HepG2 (cell line): ENCODE measurements around the gene PGAP1. TPM values are rescaled to one million over a fixed set of nuclear protein-coding genes. Genes with fewer than 3 reads are reported as not detected.

ENCODE experiments used
- ATF7-NPFF ChIP-seq: sonication (generic); formaldehyde crosslinking; IDR thresholded peaks from 2 replicates; pipeline ENCODE4 v1.8.1; 2023; ENCODE audit warnings: mild to moderate bottlenecking, low read depth, missing genetic modification reagents, moderate library complexity
- DBP ChIP-seq: sonication (generic); formaldehyde crosslinking; IDR thresholded peaks from 2 replicates; pipeline ENCODE4 v1.4.0; 2020; ENCODE audit warnings: missing genetic modification reagents; ENCODE audit errors: not compliant biosample characterization
- DMAP1 ChIP-seq: IDR thresholded peaks from 2 replicates; pipeline ENCODE4 v1.6.1; 2016
- E2F1 ChIP-seq: sonication (generic); formaldehyde crosslinking; IDR thresholded peaks from 2 replicates; pipeline ENCODE4 v1.5.0; 2020; ENCODE audit warnings: missing genetic modification reagents
- FOSL2 ChIP-seq: sonication (generic); formaldehyde crosslinking; IDR thresholded peaks from 2 replicates; pipeline ENCODE4 v1.4.0; 2020; ENCODE audit warnings: missing genetic modification reagents
- HOXA3 ChIP-seq: sonication (generic); formaldehyde crosslinking; IDR thresholded peaks from 2 replicates; pipeline ENCODE4 v1.5.0; 2020; ENCODE audit warnings: missing genetic modification reagents
- LCORL ChIP-seq, 2 experiments: fragments of 450-650 bp in 1 of 2; sonication (generic) in 1 of 2; formaldehyde crosslinking in 1 of 2; IDR thresholded peaks; 2 replicates each; pipeline versions ENCODE4 v1.5.0 to v1.6.1; 2017 to 2020; ENCODE audit warnings: antibody characterized with exemption in 1 of 2, missing genetic modification reagents in 1 of 2
- MTERF4 ChIP-seq: sonication (generic); formaldehyde crosslinking; IDR thresholded peaks from 2 replicates; pipeline ENCODE4 v1.8.0; 2023; ENCODE audit warnings: mild to moderate bottlenecking, missing genetic modification reagents
- RAD51 ChIP-seq: fragments of 450-650 bp; IDR thresholded peaks from 2 replicates; pipeline ENCODE4 v1.6.1; 2016; ENCODE audit warnings: borderline replicate concordance
- RBM22 ChIP-seq: fragments of 200-400 bp; formaldehyde crosslinking; optimal IDR thresholded peaks from 2 replicates; pipeline ENCODE3; 2017; ENCODE audit warnings: mild to moderate bottlenecking, low read length, moderate library complexity
- SOX13 ChIP-seq, 3 experiments: fragments of 450-650 bp in 1 of 3; sonication (generic) in 1 of 3; formaldehyde crosslinking in 1 of 3; IDR thresholded peaks in 2 of 3; conservative IDR thresholded peaks in 1 of 3; 2 replicates each; pipeline versions ENCODE4 v1.5.0 to v1.6.1; 2016 to 2020; ENCODE audit warnings: antibody characterized with exemption in 1 of 3, mild to moderate bottlenecking in 1 of 3, missing compliant biosample characterization in 1 of 3, missing genetic modification reagents in 1 of 3, moderate library complexity in 1 of 3
- SOX5 ChIP-seq: IDR thresholded peaks from 2 replicates; pipeline ENCODE4 v1.6.1; 2016; ENCODE audit warnings: borderline replicate concordance
- ZBTB42 ChIP-seq: sonication (generic); formaldehyde crosslinking; IDR thresholded peaks from 2 replicates; pipeline ENCODE4 v1.5.0; 2020; ENCODE audit warnings: mild to moderate bottlenecking, missing genetic modification reagents
- ZC3H4 ChIP-seq: sonication (generic); formaldehyde crosslinking; IDR thresholded peaks from 2 replicates; pipeline ENCODE4 v1.4.0; 2020; ENCODE audit warnings: missing genetic modification reagents, borderline replicate concordance
- ZKSCAN1 ChIP-seq: fragments of 150-350 bp; IDR thresholded peaks from 2 replicates; pipeline ENCODE4 v1.6.1; 2014; ENCODE audit warnings: low read length
- ZNF143 ChIP-seq: sonication (generic); formaldehyde crosslinking; IDR thresholded peaks from 2 replicates; pipeline ENCODE4 v1.4.0; 2020; ENCODE audit warnings: missing genetic modification reagents
- ZNF274 ChIP-seq: sonication (generic); formaldehyde crosslinking; IDR thresholded peaks from 2 replicates; pipeline ENCODE4 v1.5.1; 2020; ENCODE audit warnings: mild to moderate bottlenecking, missing genetic modification reagents
- ZNF317 ChIP-seq: sonication (generic); formaldehyde crosslinking; IDR thresholded peaks from 2 replicates; pipeline ENCODE4 v1.5.0; 2020; ENCODE audit warnings: mild to moderate bottlenecking, missing genetic modification reagents
- ZNF589 ChIP-seq: sonication (generic); formaldehyde crosslinking; conservative IDR thresholded peaks from 2 replicates; pipeline ENCODE4 v1.8.0; 2022; ENCODE audit warnings: mild to moderate bottlenecking, moderate library complexity, missing genetic modification reagents
- ZNF678 ChIP-seq: sonication (generic); formaldehyde crosslinking; IDR thresholded peaks from 2 replicates; pipeline ENCODE4 v1.4.0; 2020; ENCODE audit warnings: mild to moderate bottlenecking, missing genetic modification reagents
- polyA plus RNA-seq, 8 experiments: library from polyadenylated mRNA; depleted of rRNA in 3 of 8; stranded (reverse) in 7 of 8; unstranded in 1 of 8; fragments of >200 nt; fragmentation: Illumina TruSeq in 4 of 8; extraction: Trizol in 4 of 8; gene quantifications; 2 replicates each; pipeline versions ENCODE4 v1.2.1 to v1.2.3, GENCODE V29; 2011 to 2016; ENCODE audit warnings: low read depth in 4 of 8, missing spikeins in 1 of 8, mixed read lengths in 1 of 8; ENCODE audit not compliant: insufficient read depth in 1 of 8
- total RNA-seq, 5 experiments: library from RNA; depleted of rRNA; stranded (reverse); fragments of >200 nt; fragmentation: Illumina TruSeq; extraction: Trizol; gene quantifications; 2 replicates each; pipeline ENCODE4 v1.2.3, GENCODE V29; 2016; ENCODE audit warnings: low read depth in 1 of 5
- TF ChIP-seq, protein P1 (sequence below): sonication (generic); formaldehyde crosslinking; IDR thresholded peaks from 2 replicates; pipeline ENCODE4 v1.8.1; 2023; ENCODE audit warnings: missing genetic modification reagents, inconsistent platforms, borderline replicate concordance
- TF ChIP-seq, protein P2 (sequence below): sonication (generic); formaldehyde crosslinking; conservative IDR thresholded peaks from 2 replicates; pipeline ENCODE4 v1.8.0; 2022; ENCODE audit warnings: low read depth, missing genetic modification reagents
- TF ChIP-seq, protein P3 (sequence below): sonication (generic); formaldehyde crosslinking; IDR thresholded peaks from 2 replicates; pipeline ENCODE4 v1.8.1; 2023; ENCODE audit warnings: missing genetic modification reagents, mild to moderate bottlenecking, borderline replicate concordance

PGAP1 gene
- total and polyA plus RNA-seq, 2 of the 13 experiments (the other 11 are each of a cell fraction or from before 2014, with no cell fraction given): 4.1 to 6.4 TPM

GRCh38 chr2:196925768-196926561 lies 542 bp downstream of the PGAP1 start (continued):
- TF ChIP-seq, protein P1, sequence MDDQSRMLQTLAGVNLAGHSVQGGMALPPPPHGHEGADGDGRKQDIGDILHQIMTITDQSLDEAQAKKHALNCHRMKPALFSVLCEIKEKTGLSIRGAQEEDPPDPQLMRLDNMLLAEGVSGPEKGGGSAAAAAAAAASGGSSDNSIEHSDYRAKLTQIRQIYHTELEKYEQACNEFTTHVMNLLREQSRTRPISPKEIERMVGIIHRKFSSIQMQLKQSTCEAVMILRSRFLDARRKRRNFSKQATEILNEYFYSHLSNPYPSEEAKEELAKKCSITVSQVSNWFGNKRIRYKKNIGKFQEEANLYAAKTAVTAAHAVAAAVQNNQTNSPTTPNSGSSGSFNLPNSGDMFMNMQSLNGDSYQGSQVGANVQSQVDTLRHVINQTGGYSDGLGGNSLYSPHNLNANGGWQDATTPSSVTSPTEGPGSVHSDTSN (CRISPR knock-in tag): no peak
- TF ChIP-seq ZC3H4 (CRISPR knock-in tag) (no peak), MTERF4 (CRISPR knock-in tag) (no peak), SOX5 (no peak), DMAP1 (CRISPR knock-in tag) (no peak), ZNF317 (CRISPR knock-in tag) (no peak), ZNF274 (CRISPR knock-in tag) (no peak; the same call in 1 of the 2 replicates), ZKSCAN1 (no peak), ZNF143 (CRISPR knock-in tag) (no peak), LCORL (IDR thresholded peaks at IDR 0.05) (no peak), LCORL (CRISPR knock-in tag; IDR thresholded peaks at IDR 0.05) (peak; percentile 38; the same call in 1 of the 2 replicates), SOX13 (IDR thresholded peaks at IDR 0.05) (no peak), SOX13 (CRISPR knock-in tag; conservative IDR thresholded peaks at IDR 0.05 in 1 of 2, IDR thresholded peaks at IDR 0.05 in 1 of 2) (no peak), RBM22 (no peak), RAD51 (no peak), HOXA3 (CRISPR knock-in tag) (no peak; the same call in 1 of the 2 replicates), ZNF678 (no peak), ZBTB42 (CRISPR knock-in tag) (no peak), FOSL2 (CRISPR knock-in tag) (no peak; the same call in 1 of the 2 replicates), E2F1 (no peak), ZNF589 (CRISPR knock-in tag) (no peak), ATF7-NPFF (no peak), DBP (CRISPR knock-in tag) (no peak)
- TF ChIP-seq, protein P2, sequence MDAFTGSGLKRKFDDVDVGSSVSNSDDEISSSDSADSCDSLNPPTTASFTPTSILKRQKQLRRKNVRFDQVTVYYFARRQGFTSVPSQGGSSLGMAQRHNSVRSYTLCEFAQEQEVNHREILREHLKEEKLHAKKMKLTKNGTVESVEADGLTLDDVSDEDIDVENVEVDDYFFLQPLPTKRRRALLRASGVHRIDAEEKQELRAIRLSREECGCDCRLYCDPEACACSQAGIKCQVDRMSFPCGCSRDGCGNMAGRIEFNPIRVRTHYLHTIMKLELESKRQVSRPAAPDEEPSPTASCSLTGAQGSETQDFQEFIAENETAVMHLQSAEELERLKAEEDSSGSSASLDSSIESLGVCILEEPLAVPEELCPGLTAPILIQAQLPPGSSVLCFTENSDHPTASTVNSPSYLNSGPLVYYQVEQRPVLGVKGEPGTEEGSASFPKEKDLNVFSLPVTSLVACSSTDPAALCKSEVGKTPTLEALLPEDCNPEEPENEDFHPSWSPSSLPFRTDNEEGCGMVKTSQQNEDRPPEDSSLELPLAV: no peak
- TF ChIP-seq, protein P3, sequence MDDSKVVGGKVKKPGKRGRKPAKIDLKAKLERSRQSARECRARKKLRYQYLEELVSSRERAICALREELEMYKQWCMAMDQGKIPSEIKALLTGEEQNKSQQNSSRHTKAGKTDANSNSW (CRISPR knock-in tag): no peak
